ENCODE measurements around the gene ARHGAP24.

- TF ChIP-seq POLR2AphosphoS5 (IDR thresholded peaks at IDR 0.05; ENCODE audit: low read depth): no peak
- TF ChIP-seq CTCF (conservative IDR thresholded peaks at IDR 0.05; ENCODE audit: low read depth in 2 of 2): no peak
- no peak for TF ChIP-seq EZH2 (IDR thresholded peaks at IDR 0.05; ENCODE audit: low read depth, unreplicated experiment)
- TF ChIP-seq EZH2phosphoT487 (IDR thresholded peaks at IDR 0.05; ENCODE audit: unreplicated experiment): no peak
- TF ChIP-seq JUNB (IDR thresholded peaks at IDR 0.05; ENCODE audit: unreplicated experiment): no peak
- TF ChIP-seq REST (IDR thresholded peaks at IDR 0.05; ENCODE audit: unreplicated experiment): no peak
- no peak for TF ChIP-seq CREB1 (CRISPR knock-in tag; IDR thresholded peaks at IDR 0.05; ENCODE audit: low read depth)
- no peak for TF ChIP-seq ZNF462 (CRISPR knock-in tag; IDR thresholded peaks at IDR 0.05)
- no peak for TF ChIP-seq STAT1 (IDR thresholded peaks at IDR 0.05; ENCODE audit: unreplicated experiment)
These were observed 121.0 kb downstream of the ARHGAP24 start for GRCh38 chr4:85595796-85596559.
